T-helper 22 cell (primary cell): ENCODE results near the gene PWWP2B.
"Not testable (repeated sequence)": the region's sequence is repeated elsewhere in the genome, so short reads cannot be mapped to it uniquely, and the experiment has no call there.

Source experiments
- DNase-seq: peaks from one replicate; pipeline ENCODE4 v3.0.0-alpha.2; 2020; ENCODE audit warnings: low read depth

The PWWP2B gene

GRCh38 chr10:132434405-132435005 is 37.5 kb downstream of the PWWP2B start:
- no peak for DNase-seq

GRCh38 chr10:132435320-132435719 is 38.3 kb downstream of the PWWP2B start:
- DNase-seq, result not testable (repeated sequence)

GRCh38 chr10:132436096-132436495 is 39.1 kb downstream of the PWWP2B start:
- DNase-seq, result not testable (repeated sequence)

GRCh38 chr10:132436861-132437410 is 39.9 kb downstream of the PWWP2B start:
- no peak for DNase-seq

- no peak for DNase-seq
Observed at GRCh38 chr10:132437541-132437950, 40.5 kb downstream of the PWWP2B start.

GRCh38 chr10:132438091-132439024 is 41.4 kb downstream of the PWWP2B start:
- DNase-seq, result no peak

GRCh38 chr10:132439025-132439388 is 42.0 kb downstream of the PWWP2B start:
- DNase-seq, result no peak

GRCh38 chr10:132439424-132440163 is 42.6 kb downstream of the PWWP2B start:
- DNase-seq, result no peak

GRCh38 chr10:132440791-132441565 is 44.0 kb downstream of the PWWP2B start:
- no peak for DNase-seq

GRCh38 chr10:132441818-132442524 is 45.0 kb downstream of the PWWP2B start:
- DNase-seq, result no peak

GRCh38 chr10:132442636-132443035 is 45.6 kb downstream of the PWWP2B start:
- DNase-seq, result no peak

- DNase-seq, result peak; percentile 56
Observed at GRCh38 chr10:132443605-132443982, 46.6 kb downstream of the PWWP2B start.

GRCh38 chr10:132443983-132444876 is 47.2 kb downstream of the PWWP2B start:
- DNase-seq, result no peak

- DNase-seq, result no peak
Observed at GRCh38 chr10:132444877-132445351, 47.9 kb downstream of the PWWP2B start.

- DNase-seq, result no peak
Observed at GRCh38 chr10:132445516-132446194, 48.7 kb downstream of the PWWP2B start.

GRCh38 chr10:132446195-132446581 is 49.2 kb downstream of the PWWP2B start:
- DNase-seq, result no peak

- DNase-seq, result peak; percentile 42
Observed at GRCh38 chr10:132446661-132447445, 49.9 kb downstream of the PWWP2B start.
